ENCODE measurements around the gene CNTNAP5.

The CNTNAP5 gene

GRCh38 chr2:124646166-124646815, 621.2 kb downstream of the CNTNAP5 start:
- peaks cover 7 to 10% of the 10 kb centered on the region in 2 donors for H3K9me3 Mint-ChIP-seq
- H3K4me3 Mint-ChIP-seq, result no peak overlapping the region
- no peak for DNase-seq
- no peaks in the 10 kb centered on the region for H3K27me3 Mint-ChIP-seq
- no peaks in the 10 kb centered on the region for H3K4me1 Mint-ChIP-seq (ENCODE audit: low read depth in 2 of 2)
- ATAC-seq (replicated peaks), result no peak
- H3K36me3 Mint-ChIP-seq (ENCODE audit: insufficient read depth), result no peaks in the 10 kb centered on the region
- no peak overlapping the region for H3K27ac Mint-ChIP-seq

- ATAC-seq (replicated peaks) (no peak), DNase-seq (no peak)
- Mint-ChIP-seq H3K4me3 (no peak overlapping the region), H3K4me1 (ENCODE audit: low read depth in 2 of 2) (no peaks in the 10 kb centered on the region), H3K36me3 (ENCODE audit: insufficient read depth) (no peaks in the 10 kb centered on the region), H3K27ac (no peak overlapping the region), H3K9me3 (peaks cover 7 to 10% of the 10 kb centered on the region in 2 donors), H3K27me3 (no peaks in the 10 kb centered on the region)
Observed at GRCh38 chr2:124647245-124647644, 622.2 kb downstream of the CNTNAP5 start.

- Mint-ChIP-seq H3K4me3 (no peak overlapping the region), H3K4me1 (ENCODE audit: low read depth in 2 of 2) (no peaks in the 10 kb centered on the region), H3K27me3 (no peaks in the 10 kb centered on the region), H3K36me3 (ENCODE audit: insufficient read depth) (no peaks in the 10 kb centered on the region), H3K9me3 (peaks cover 7 to 10% of the 10 kb centered on the region in 2 donors), H3K27ac (no peak overlapping the region)
- ATAC-seq (replicated peaks) (no peak), DNase-seq (no peak)
Observed at GRCh38 chr2:124647663-124648062, 622.6 kb downstream of the CNTNAP5 start.

DNA sequence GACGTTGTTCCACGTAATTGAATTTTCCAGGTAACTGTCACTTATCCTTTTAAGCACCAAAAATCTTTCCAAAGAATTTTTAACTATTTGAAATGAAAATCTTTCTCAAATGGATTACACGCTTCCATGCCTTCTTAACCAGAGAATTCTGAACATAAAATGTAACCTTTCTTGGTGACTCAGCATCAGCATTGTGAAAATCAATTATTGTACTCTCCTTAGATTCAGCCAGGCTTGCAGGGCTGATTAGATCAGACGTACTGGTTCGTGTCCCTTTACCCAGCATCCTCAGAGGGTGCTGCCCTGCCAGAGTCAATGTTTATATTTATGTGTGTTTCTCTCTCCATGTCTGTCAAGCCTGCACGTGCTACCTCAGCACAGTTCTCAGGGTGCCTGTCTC, 623.9 kb downstream of the CNTNAP5 start:
- Mint-ChIP-seq H3K27me3 (no peaks in the 10 kb centered on the region), H3K4me3 (no peak overlapping the region), H3K36me3 (ENCODE audit: insufficient read depth) (no peaks in the 10 kb centered on the region), H3K9me3 (peaks cover 7 to 8% of the 10 kb centered on the region in 2 donors), H3K27ac (no peak overlapping the region), H3K4me1 (ENCODE audit: low read depth in 2 of 2) (no peaks in the 10 kb centered on the region)
- DNase-seq, result no peak
- ATAC-seq (replicated peaks), result no peak

GRCh38 chr2:124652099-124652498, 627.0 kb downstream of the CNTNAP5 start:
- no peak for ATAC-seq (replicated peaks)
- no peak overlapping the region for H3K27ac Mint-ChIP-seq
- no peaks in the 10 kb centered on the region for H3K36me3 Mint-ChIP-seq (ENCODE audit: insufficient read depth)
- no peak for DNase-seq
- H3K27me3 Mint-ChIP-seq, result no peaks in the 10 kb centered on the region
- no peaks in the 10 kb centered on the region for H3K4me1 Mint-ChIP-seq (ENCODE audit: low read depth in 2 of 2)
- no peak overlapping the region for H3K4me3 Mint-ChIP-seq
- peaks cover 0 to 4% of the 10 kb centered on the region in 2 donors for H3K9me3 Mint-ChIP-seq

GRCh38 chr2:124658373-124658772, 633.3 kb downstream of the CNTNAP5 start:
- H3K4me3 Mint-ChIP-seq, result no peak overlapping the region
- no peaks in the 10 kb centered on the region for H3K36me3 Mint-ChIP-seq (ENCODE audit: insufficient read depth)
- H3K9me3 Mint-ChIP-seq, result peaks cover 19 to 22% of the 10 kb centered on the region in 2 donors
- ATAC-seq (replicated peaks) (no peak), DNase-seq (no peak)
- H3K4me1 Mint-ChIP-seq (ENCODE audit: low read depth in 2 of 2), result no peaks in the 10 kb centered on the region
- H3K27ac Mint-ChIP-seq, result no peak overlapping the region
- H3K27me3 Mint-ChIP-seq, result no peaks in the 10 kb centered on the region

DNA sequence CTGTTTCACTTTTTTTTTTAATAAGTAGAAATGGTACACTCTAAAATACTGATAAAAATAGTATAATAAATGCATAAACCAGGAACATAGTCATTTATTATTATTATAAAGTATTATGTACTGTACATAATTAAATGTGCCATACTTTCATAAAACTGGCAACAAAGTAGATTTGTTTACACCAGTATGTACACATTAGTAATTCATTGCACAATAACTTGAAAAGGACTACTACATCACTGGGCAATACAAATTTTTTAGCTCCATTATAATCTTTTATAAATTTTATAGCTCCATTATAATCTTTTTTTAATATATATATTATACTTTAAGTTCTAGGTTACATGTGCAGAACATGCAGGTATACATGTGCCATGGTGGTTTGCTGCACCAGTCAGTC, 636.5 kb downstream of the CNTNAP5 start:
- Mint-ChIP-seq H3K4me3 (no peak overlapping the region), H3K4me1 (ENCODE audit: low read depth in 2 of 2) (no peaks in the 10 kb centered on the region), H3K27ac (no peak overlapping the region), H3K27me3 (no peaks in the 10 kb centered on the region), H3K36me3 (ENCODE audit: insufficient read depth) (no peaks in the 10 kb centered on the region), H3K9me3 (peaks cover 22 to 23% of the 10 kb centered on the region in 2 donors)
- DNase-seq (no peak), ATAC-seq (replicated peaks) (no peak)

- Mint-ChIP-seq H3K9me3 (peaks cover 13 to 15% of the 10 kb centered on the region in 2 donors), H3K4me3 (no peak overlapping the region), H3K36me3 (ENCODE audit: insufficient read depth) (no peaks in the 10 kb centered on the region), H3K27me3 (no peaks in the 10 kb centered on the region), H3K27ac (no peak overlapping the region), H3K4me1 (ENCODE audit: low read depth in 2 of 2) (no peaks in the 10 kb centered on the region)
- DNase-seq (no peak), ATAC-seq (replicated peaks) (no peak)
Observed at GRCh38 chr2:124662946-124663644, 638.0 kb downstream of the CNTNAP5 start.

- H3K36me3 Mint-ChIP-seq (ENCODE audit: insufficient read depth), result no peaks in the 10 kb centered on the region
- H3K4me3 Mint-ChIP-seq, result no peak overlapping the region
- H3K9me3 Mint-ChIP-seq, result peaks cover 14 to 15% of the 10 kb centered on the region in 2 donors
- H3K27me3 Mint-ChIP-seq, result no peaks in the 10 kb centered on the region
- DNase-seq (no peak), ATAC-seq (replicated peaks) (no peak)
- no peak overlapping the region for H3K27ac Mint-ChIP-seq
- no peaks in the 10 kb centered on the region for H3K4me1 Mint-ChIP-seq (ENCODE audit: low read depth in 2 of 2)
Observed at GRCh38 chr2:124663645-124663997, 638.5 kb downstream of the CNTNAP5 start.

- H3K9me3 Mint-ChIP-seq, result peaks cover 14 to 20% of the 10 kb centered on the region in 2 donors
Observed at GRCh38 chr2:124664363-124664762, 639.3 kb downstream of the CNTNAP5 start.

GRCh38 chr2:124666976-124667375, 641.9 kb downstream of the CNTNAP5 start:
- Mint-ChIP-seq H3K27ac (no peak overlapping the region), H3K9me3 (peaks cover 10 to 23% of the 10 kb centered on the region in 2 donors), H3K36me3 (ENCODE audit: insufficient read depth) (no peaks in the 10 kb centered on the region), H3K4me3 (no peak overlapping the region), H3K27me3 (no peaks in the 10 kb centered on the region), H3K4me1 (ENCODE audit: low read depth in 2 of 2) (no peaks in the 10 kb centered on the region)
- ATAC-seq (replicated peaks) (no peak), DNase-seq (no peak)

More at GRCh38 chr2:124664363-124664762, 639.3 kb downstream of the CNTNAP5 start:
- H3K27me3 Mint-ChIP-seq, result no peaks in the 10 kb centered on the region
- H3K4me3 Mint-ChIP-seq, result no peak overlapping the region
- DNase-seq (no peak), ATAC-seq (replicated peaks) (no peak)
- H3K4me1 Mint-ChIP-seq (ENCODE audit: low read depth in 2 of 2), result no peaks in the 10 kb centered on the region
- H3K36me3 Mint-ChIP-seq (ENCODE audit: insufficient read depth), result no peaks in the 10 kb centered on the region
- no peak overlapping the region for H3K27ac Mint-ChIP-seq

DNA sequence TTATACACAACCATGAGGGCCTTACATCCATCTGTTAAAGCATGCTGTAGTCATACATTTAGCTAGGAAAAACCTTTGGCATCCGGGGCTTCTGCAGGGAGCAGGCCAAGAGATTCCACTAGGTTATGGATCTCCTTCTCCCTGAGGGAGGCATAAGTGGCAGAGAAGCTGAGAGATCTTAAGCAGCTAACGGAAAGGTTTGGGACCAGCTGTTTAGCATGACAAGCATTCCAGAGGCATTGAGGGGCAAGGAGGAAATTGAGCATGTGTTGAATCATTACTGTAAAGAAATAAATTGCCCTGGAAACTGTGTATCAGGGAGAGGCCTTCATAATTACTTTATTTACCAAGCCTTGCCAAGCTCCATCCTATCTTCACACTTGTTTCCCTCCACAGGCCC, 643.1 kb downstream of the CNTNAP5 start:
- Mint-ChIP-seq H3K4me1 (ENCODE audit: low read depth in 2 of 2) (no peaks in the 10 kb centered on the region), H3K27me3 (no peaks in the 10 kb centered on the region), H3K9me3 (peaks cover 7 to 21% of the 10 kb centered on the region in 2 donors), H3K27ac (no peak overlapping the region), H3K4me3 (no peak overlapping the region), H3K36me3 (ENCODE audit: insufficient read depth) (no peaks in the 10 kb centered on the region)
- DNase-seq, result no peak
- no peak for ATAC-seq (replicated peaks)

- H3K36me3 Mint-ChIP-seq (ENCODE audit: insufficient read depth), result no peaks in the 10 kb centered on the region
- no peak for DNase-seq
- no peaks in the 10 kb centered on the region for H3K4me1 Mint-ChIP-seq (ENCODE audit: low read depth in 2 of 2)
- ATAC-seq (replicated peaks), result no peak
- H3K4me3 Mint-ChIP-seq, result no peak overlapping the region
- H3K27me3 Mint-ChIP-seq, result no peaks in the 10 kb centered on the region
- peaks cover 5 to 16% of the 10 kb centered on the region in 2 donors for H3K9me3 Mint-ChIP-seq
- no peak overlapping the region for H3K27ac Mint-ChIP-seq
Observed at GRCh38 chr2:124670187-124670586, 645.1 kb downstream of the CNTNAP5 start.

GRCh38 chr2:124678043-124678442, 653.0 kb downstream of the CNTNAP5 start:
- DNase-seq (no peak), ATAC-seq (replicated peaks) (no peak)
- Mint-ChIP-seq H3K4me1 (ENCODE audit: low read depth in 2 of 2) (no peaks in the 10 kb centered on the region), H3K4me3 (no peak overlapping the region), H3K27me3 (no peaks in the 10 kb centered on the region), H3K36me3 (ENCODE audit: insufficient read depth) (no peaks in the 10 kb centered on the region), H3K9me3 (peaks cover 20 to 25% of the 10 kb centered on the region in 2 donors), H3K27ac (no peak overlapping the region)
